H1 (cell line): ENCODE results near the gene PI4K2A. TPM values are rescaled to one million over a fixed set of nuclear protein-coding genes. Genes with fewer than 3 reads are reported as not detected.

Experiments
- CTCF ChIA-PET: fragments of 300-600 bp; sonication (Branson Sonifier 250); formaldehyde crosslinking; loops from one replicate; lab custom pipeline; 2021; ENCODE audit not compliant: partially characterized antibody; lab: Charles Lee
- POLR2A ChIA-PET: fragments of 300-600 bp; sonication (Branson Sonifier 250); formaldehyde crosslinking; loops from one replicate; lab custom pipeline; 2021; ENCODE audit warnings: inconsistent platforms; ENCODE audit not compliant: partially characterized antibody; lab: Charles Lee
- DNase-seq, 2 experiments: peaks; one replicate each; pipeline versions ENCODE4 v3.0.0 to v3.0.0-alpha.2; 2010 to 2022; ENCODE audit warnings: low spot score in 2 of 2, low read depth in 1 of 2, mixed read lengths in 1 of 2
- FAIRE-seq: peaks from 2 replicates; lab custom pipeline; 2011; peaks lifted over from hg19 to GRCh38; lab: Jason Lieb, UNC
- H2AFZ ChIP-seq: 2 replicates; pipeline ENCODE4 v1.8.1; 2012; ENCODE audit warnings: low read length, inconsistent platforms
- H2AK5ac ChIP-seq: 2 replicates; pipeline ENCODE4 v1.6.1; 2013; ENCODE audit warnings: low read depth, low read length
- H2BK120ac ChIP-seq: replicated peaks from 2 replicates; pipeline ENCODE3; 2013; ENCODE audit warnings: low read depth, low read length, inconsistent platforms
- H2BK12ac ChIP-seq: 2 replicates; pipeline ENCODE4 v1.6.1; 2013; ENCODE audit warnings: low read depth, low read length
- H2BK15ac ChIP-seq: 2 replicates; pipeline ENCODE4 v1.6.1; 2013; ENCODE audit warnings: low read length
- H2BK20ac ChIP-seq: 2 replicates; pipeline ENCODE4 v1.6.1; 2013; ENCODE audit warnings: low read length
- H2BK5ac ChIP-seq: 2 replicates; pipeline ENCODE4 v1.6.1; 2013; ENCODE audit warnings: low read depth, low read length
- H3K14ac ChIP-seq: 2 replicates; pipeline ENCODE4 v1.6.1; 2013; ENCODE audit warnings: inconsistent platforms; ENCODE audit not compliant: insufficient read length
- H3K18ac ChIP-seq: 2 replicates; pipeline ENCODE4 v1.6.1; 2013; ENCODE audit warnings: low read length; ENCODE audit errors: extremely low read depth
- H3K23ac ChIP-seq: 2 replicates; pipeline ENCODE4 v1.6.1; 2013; ENCODE audit warnings: inconsistent platforms; ENCODE audit not compliant: insufficient read length
- H3K23me2 ChIP-seq: 2 replicates; pipeline ENCODE4 v1.6.1; 2013; ENCODE audit warnings: low read depth, low read length
- H3K27ac ChIP-seq: 2 replicates; pipeline ENCODE4 v1.6.1; 2011; ENCODE audit warnings: low read depth, low read length, inconsistent platforms
- H3K27me3 ChIP-seq, 4 experiments: replicated peaks in 1 of 4; 1 replicate in 1 of 4; 2 replicates in 3 of 4; pipeline versions ENCODE4 v1.6.1 to v1.8.1; 2011 to 2013; ENCODE audit warnings: low read length in 3 of 4, mild to moderate bottlenecking in 3 of 4, inconsistent platforms in 2 of 4, mixed read lengths in 2 of 4, moderate library complexity in 1 of 4; ENCODE audit not compliant: control insufficient read depth in 3 of 4, insufficient read depth in 3 of 4; ENCODE audit errors: extremely low read depth in 1 of 4
- H3K36me3 ChIP-seq, 4 experiments: 2 replicates each; pipeline versions ENCODE4 v1.6.1 to v1.8.1; 2011 to 2013; ENCODE audit warnings: mild to moderate bottlenecking in 4 of 4, low read length in 3 of 4, moderate library complexity in 2 of 4, control low read depth in 1 of 4, inconsistent platforms in 1 of 4; ENCODE audit not compliant: insufficient read depth in 4 of 4, control insufficient read depth in 2 of 4
- H3K4ac ChIP-seq: replicated peaks from 2 replicates; pipeline ENCODE3; 2013; ENCODE audit warnings: low read length, low read depth, mixed read lengths, inconsistent platforms; ENCODE audit not compliant: insufficient read length
- H3K4me1 ChIP-seq, 4 experiments: replicated peaks in 1 of 4; 1 replicate in 1 of 4; 2 replicates in 3 of 4; pipeline versions ENCODE4 v1.6.1 to v1.8.1; 2011 to 2013; ENCODE audit warnings: low read length in 3 of 4, inconsistent platforms in 2 of 4, mixed read lengths in 1 of 4; ENCODE audit not compliant: insufficient read depth in 4 of 4, control insufficient read depth in 3 of 4
- H3K4me2 ChIP-seq, 2 experiments: 2 replicates each; pipeline versions ENCODE4 v1.6.1 to v1.8.1; 2011 to 2013; ENCODE audit warnings: low read depth in 2 of 2, low read length in 2 of 2, control low read depth in 1 of 2, inconsistent platforms in 1 of 2, mild to moderate bottlenecking in 1 of 2; ENCODE audit not compliant: insufficient read depth in 1 of 2
- H3K4me3 ChIP-seq, 4 experiments: fragments of 200-600, 300-600 bp in 1 of 4; sonication (generic), shearing (Covaris generic), sonication (Bioruptor Twin) in 1 of 4; 2 replicates each; pipeline versions ENCODE4 v1.5.1 to v1.8.1; 2011 to 2016; ENCODE audit warnings: low read length in 4 of 4, low read depth in 3 of 4, control low read depth in 2 of 4, inconsistent platforms in 2 of 4, mild to moderate bottlenecking in 2 of 4, mixed read lengths in 1 of 4, moderate library complexity in 1 of 4; ENCODE audit not compliant: insufficient read depth in 2 of 4; ENCODE audit errors: extremely low read depth in 1 of 4
- H3K56ac ChIP-seq: replicated peaks from 2 replicates; pipeline ENCODE3; 2013; ENCODE audit warnings: low read depth, mild to moderate bottlenecking, mixed read lengths, low read length, inconsistent platforms; ENCODE audit not compliant: insufficient read length
- H3K79me1 ChIP-seq: 2 replicates; pipeline ENCODE4 v1.6.1; 2013; ENCODE audit warnings: low read depth, low read length, control low read depth
- H3K79me2 ChIP-seq, 2 experiments: 2 replicates each; pipeline versions ENCODE4 v1.6.1 to v1.8.1; 2012 to 2013; ENCODE audit warnings: low read length in 2 of 2, mild to moderate bottlenecking in 2 of 2, inconsistent platforms in 1 of 2; ENCODE audit not compliant: insufficient read depth in 2 of 2, control insufficient read depth in 1 of 2
- H3K9ac ChIP-seq, 4 experiments: replicated peaks in 1 of 4; 1 replicate in 1 of 4; 2 replicates in 3 of 4; pipeline versions ENCODE4 v1.6.1 to v1.8.1; 2011 to 2013; ENCODE audit warnings: low read depth in 3 of 4, low read length in 3 of 4, control low read depth in 2 of 4, mild to moderate bottlenecking in 2 of 4, moderate library complexity in 2 of 4, inconsistent platforms in 1 of 4; ENCODE audit errors: extremely low read depth in 1 of 4
- H3K9me3 ChIP-seq, 2 experiments: 2 replicates each; pipeline versions ENCODE4 v1.6.1 to v1.8.1; 2012 to 2013; ENCODE audit warnings: mild to moderate bottlenecking in 2 of 2, moderate library complexity in 2 of 2, control low read depth in 1 of 2, inconsistent platforms in 1 of 2, low read depth in 1 of 2, low read length in 1 of 2, mixed read lengths in 1 of 2; ENCODE audit not compliant: insufficient read depth in 2 of 2
- H4K20me1 ChIP-seq, 2 experiments: replicated peaks in 1 of 2; 2 replicates each; pipeline versions ENCODE3 to v1.8.1; 2011 to 2013; ENCODE audit warnings: inconsistent platforms in 2 of 2, low read length in 2 of 2, mild to moderate bottlenecking in 1 of 2; ENCODE audit not compliant: insufficient read depth in 2 of 2, control insufficient read depth in 1 of 2
- H4K5ac ChIP-seq: 2 replicates; pipeline ENCODE4 v1.6.1; 2013; ENCODE audit warnings: low read length, low read depth, mixed read lengths, inconsistent platforms; ENCODE audit not compliant: insufficient read length
- H4K8ac ChIP-seq: 2 replicates; pipeline ENCODE4 v1.8.0; 2013; ENCODE audit warnings: mild to moderate bottlenecking, moderate library complexity, low read length, inconsistent platforms; ENCODE audit not compliant: insufficient read depth; ENCODE audit errors: extremely low read depth
- H4K91ac ChIP-seq: replicated peaks from 2 replicates; pipeline ENCODE3; 2013; ENCODE audit warnings: low read length, mixed read lengths, inconsistent platforms; ENCODE audit not compliant: insufficient read length
- CTBP2 ChIP-seq: IDR thresholded peaks from 2 replicates; pipeline ENCODE4 v1.7.0; 2011; ENCODE audit warnings: borderline replicate concordance, mild to moderate bottlenecking, moderate library complexity, mixed read lengths, low read length; ENCODE audit not compliant: insufficient read depth, insufficient read length
- MAX ChIP-seq: IDR thresholded peaks from 2 replicates; pipeline ENCODE4 v1.6.1; 2012; ENCODE audit warnings: inconsistent platforms
- TAF7 ChIP-seq: optimal IDR thresholded peaks from 2 replicates; pipeline ENCODE3; 2011; ENCODE audit warnings: low read depth, mild to moderate bottlenecking, inconsistent platforms, low read length, moderate library complexity, borderline replicate concordance
- WGBS, 2 experiments: shearing (Covaris generic) in 1 of 2; methylation state at CpG; one replicate each; pipeline versions ENCODE4 v1.1.6 to v1.1.7; 2013 to 2015; ENCODE audit warnings: low lambda C conversion rate in 2 of 2, mixed read lengths in 2 of 2, inconsistent platforms in 1 of 2, low coverage in 1 of 2, missing lambda C conversion rate in 1 of 2; ENCODE audit not compliant: insufficient replicate concordance in 2 of 2, insufficient coverage in 1 of 2, insufficient read length in 1 of 2; ENCODE audit errors: extremely low coverage in 1 of 2, missing lambda C conversion rate in 1 of 2; 5-methylcytosine and 5-hydroxymethylcytosine counted together
- polyA plus RNA-seq, 7 experiments: library from polyadenylated mRNA; depleted of rRNA in 3 of 7; stranded (reverse) in 5 of 7; unstranded in 2 of 7; fragments of >200 nt in 5 of 7; fragments of 200-250 nt in 2 of 7; gene quantifications; 1 replicate in 5 of 7; 2 replicates in 1 of 7; 4 replicates in 1 of 7; pipeline versions ENCODE4 v1.2.1 to v1.2.3, GENCODE V29; 2011 to 2013; ENCODE audit warnings: missing spikeins in 2 of 7, mixed read lengths in 2 of 7
- total RNA-seq: library from RNA; stranded (reverse); fragmentation: NEBNext Ultra II Directional; extraction: Animal tissue kit (Norgen Biotek cat#: 25700); gene quantifications from 2 replicates; pipeline ENCODE4 v1.2.1, GENCODE V29; 2021

PI4K2A gene
- total and polyA plus RNA-seq, 2 of the 8 experiments (the other 6 are each of a cell fraction or from before 2014, with no cell fraction given) = 20.7 to 21.9 TPM

- no peaks in the 10 kb centered on the region for H3K9me3 ChIP-seq
- TF ChIP-seq CTBP2 (no peak), MAX (no peak), TAF7 (no peak)
- TF ChIP-seq, all 59 proteins: peak for 0
- DNase-seq (no peak), FAIRE-seq (no peak)
- CTCF ChIA-PET = interaction anchor here (1.2 kb wide), 1 partner anchor 21 kb away, joined by 5 read pairs; the partner anchor contains the start of gene ANKRD2
- Histone ChIP-seq H3K4me3 (no peak overlapping the region), H2AFZ (no peak overlapping the region), H4K91ac (no peak overlapping the region), H2AK5ac (no peak overlapping the region), H3K79me2 (no peaks in the 10 kb centered on the region), H2BK20ac (no peak overlapping the region), H3K36me3 (no peaks in the 10 kb centered on the region), H3K27me3 (no peaks in the 10 kb centered on the region), H3K4me2 (no peak overlapping the region), H3K4ac (no peak overlapping the region), H4K8ac (no peak overlapping the region), H3K18ac (no peak overlapping the region), H2BK12ac (no peak overlapping the region), H3K9ac (no peak overlapping the region), H3K56ac (no peak overlapping the region), H3K23me2 (peaks cover 1% of the 10 kb centered on the region; the same call in 1 of the 2 replicates), H3K27ac (no peak overlapping the region), H3K14ac (no peak overlapping the region), H2BK5ac (no peak overlapping the region), H3K23ac (no peak overlapping the region), H3K4me1 (no peaks in the 10 kb centered on the region), H2BK15ac (no peak overlapping the region), H3K79me1 (no peaks in the 10 kb centered on the region), H4K20me1 (no peaks in the 10 kb centered on the region), H2BK120ac (no peak overlapping the region), H4K5ac (no peak overlapping the region)
- POLR2A ChIA-PET = no interaction called here
- 95% methylated on average over 4 of the region's 4 CpGs; no CpG with 5 or more reads in 1 of the 2 experiments for WGBS, 2 experiments
These were observed 47.0 kb upstream of the PI4K2A start for GRCh38 chr10:97593421-97593820.
